NCI-H1436 (cell line): ENCODE results near the gene CCNL2.
A peak's percentile ranks its signal among the peaks of the same experiment; 100 is the strongest.

Experiments
- DNase-seq: peaks from one replicate; lab custom pipeline; 2025; lab: John Stamatoyannopoulos, UW

Gene CCNL2

GRCh38 chr1:1356166-1356795 lies 42.9 kb downstream of the CCNL2 start:
- DNase-seq: no peak

GRCh38 chr1:1355416-1355815 lies 43.7 kb downstream of the CCNL2 start:
- peak; percentile 11 for DNase-seq

GRCh38 chr1:1354271-1355247 lies 44.6 kb downstream of the CCNL2 start:
- no peak for DNase-seq

- no peak for DNase-seq
These were observed 45.6 kb downstream of the CCNL2 start for GRCh38 chr1:1353389-1354151.

- peak; percentile 15 for DNase-seq
These were observed 46.2 kb downstream of the CCNL2 start for GRCh38 chr1:1352786-1353388.

- no peak for DNase-seq
These were observed 47.4 kb downstream of the CCNL2 start for GRCh38 chr1:1351511-1352427.

GRCh38 chr1:1349256-1350012 lies 49.7 kb downstream of the CCNL2 start, which contains the start of gene DVL1:
Gene DVL1, minus strand, starts transcription at chr1:1349418. Its CDS starts 353 bp downstream, at chr1:1349065.
- DNase-seq: peak; percentile 52

GRCh38 chr1:1348420-1349255 lies 50.5 kb downstream of the CCNL2 start:
- DNase-seq: no peak

GRCh38 chr1:1347663-1348419 lies 51.3 kb downstream of the CCNL2 start:
- no peak for DNase-seq

- DNase-seq: no peak
These were observed 52.0 kb downstream of the CCNL2 start for GRCh38 chr1:1347026-1347595.

GRCh38 chr1:1346501-1346890 lies 52.6 kb downstream of the CCNL2 start:
- no peak for DNase-seq

- DNase-seq: no peak
These were observed 53.2 kb downstream of the CCNL2 start for GRCh38 chr1:1345860-1346500.

GRCh38 chr1:1345384-1345783 lies 53.8 kb downstream of the CCNL2 start:
- DNase-seq: no peak

GRCh38 chr1:1344655-1345361 lies 54.3 kb downstream of the CCNL2 start:
- no peak for DNase-seq

GRCh38 chr1:1343811-1344421 lies 55.2 kb downstream of the CCNL2 start:
- no peak for DNase-seq

- DNase-seq: no peak
These were observed 56.5 kb downstream of the CCNL2 start for GRCh38 chr1:1342584-1343115.
